Transverse colon (tissue), 4 donors: ENCODE measurements around the gene WNT10A.

Experiments
- EP300 ChIP-seq: sonication (generic); formaldehyde crosslinking; IDR thresholded peaks from one replicate; pipeline ENCODE4 v1.6.1; 2017; ENCODE audit warnings: antibody characterized with exemption, low read depth
- POLR2A ChIP-seq: fragments of 450-650 bp; IDR thresholded peaks from one replicate; pipeline ENCODE4 v1.6.1; 2016; ENCODE audit warnings: antibody characterized with exemption, mild to moderate bottlenecking, moderate library complexity
- POLR2AphosphoS5 ChIP-seq, 3 donors: sonication (generic); formaldehyde crosslinking; IDR thresholded peaks; one replicate each; pipeline ENCODE4 v1.6.1; 2016; ENCODE audit warnings: antibody characterized with exemption in 3 of 3
- TF ChIP-seq, protein P1 (sequence below), 5 experiments: fragments of 200-600 bp in 3 of 5; fragments of 450-650 bp in 2 of 5; sonication (generic) in 3 of 5; IDR thresholded peaks; 1 replicate in 2 of 5; 2 replicates in 3 of 5; pipeline ENCODE4 v1.5.1; 2016 to 2017; ENCODE audit warnings: antibody characterized with exemption in 5 of 5, inconsistent platforms in 3 of 5, mild to moderate bottlenecking in 2 of 5, moderate library complexity in 1 of 5

- TF ChIP-seq, protein P1, sequence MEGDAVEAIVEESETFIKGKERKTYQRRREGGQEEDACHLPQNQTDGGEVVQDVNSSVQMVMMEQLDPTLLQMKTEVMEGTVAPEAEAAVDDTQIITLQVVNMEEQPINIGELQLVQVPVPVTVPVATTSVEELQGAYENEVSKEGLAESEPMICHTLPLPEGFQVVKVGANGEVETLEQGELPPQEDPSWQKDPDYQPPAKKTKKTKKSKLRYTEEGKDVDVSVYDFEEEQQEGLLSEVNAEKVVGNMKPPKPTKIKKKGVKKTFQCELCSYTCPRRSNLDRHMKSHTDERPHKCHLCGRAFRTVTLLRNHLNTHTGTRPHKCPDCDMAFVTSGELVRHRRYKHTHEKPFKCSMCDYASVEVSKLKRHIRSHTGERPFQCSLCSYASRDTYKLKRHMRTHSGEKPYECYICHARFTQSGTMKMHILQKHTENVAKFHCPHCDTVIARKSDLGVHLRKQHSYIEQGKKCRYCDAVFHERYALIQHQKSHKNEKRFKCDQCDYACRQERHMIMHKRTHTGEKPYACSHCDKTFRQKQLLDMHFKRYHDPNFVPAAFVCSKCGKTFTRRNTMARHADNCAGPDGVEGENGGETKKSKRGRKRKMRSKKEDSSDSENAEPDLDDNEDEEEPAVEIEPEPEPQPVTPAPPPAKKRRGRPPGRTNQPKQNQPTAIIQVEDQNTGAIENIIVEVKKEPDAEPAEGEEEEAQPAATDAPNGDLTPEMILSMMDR (IDR thresholded peaks at IDR 0.05): no peak
- TF ChIP-seq POLR2A (no peak), POLR2AphosphoS5 (IDR thresholded peaks at IDR 0.05) (no peak), EP300 (no peak)
Observed at GRCh38 chr2:218927876-218928275, 47.2 kb downstream of the WNT10A start.
